OCI-M1 (cell line): ENCODE results near the gene ACBD6.

Source experiments
- DNase-seq: peaks from one replicate; lab custom pipeline; 2025; lab: John Stamatoyannopoulos, UW

ACBD6 gene

DNA sequence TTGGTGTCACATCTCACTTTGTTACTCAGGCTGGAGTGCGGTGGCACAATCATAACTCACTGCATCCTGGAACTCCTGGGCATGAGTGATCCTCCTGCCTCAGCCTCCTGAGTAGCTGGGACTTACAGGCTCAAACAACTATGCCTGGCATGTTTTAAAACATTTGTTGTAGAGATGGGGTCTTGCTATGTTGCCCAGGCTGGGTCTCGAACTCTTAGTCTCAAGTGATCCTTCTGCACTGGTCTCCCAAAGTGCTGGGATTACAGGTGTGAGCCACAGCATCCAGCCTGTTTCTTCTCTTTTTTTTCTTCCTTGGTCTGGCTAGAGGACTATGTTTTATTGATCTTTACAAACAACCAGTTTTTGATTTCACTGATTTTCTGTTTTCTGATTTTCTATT, 207.7 kb downstream of the ACBD6 start:
- DNase-seq = no peak

DNA sequence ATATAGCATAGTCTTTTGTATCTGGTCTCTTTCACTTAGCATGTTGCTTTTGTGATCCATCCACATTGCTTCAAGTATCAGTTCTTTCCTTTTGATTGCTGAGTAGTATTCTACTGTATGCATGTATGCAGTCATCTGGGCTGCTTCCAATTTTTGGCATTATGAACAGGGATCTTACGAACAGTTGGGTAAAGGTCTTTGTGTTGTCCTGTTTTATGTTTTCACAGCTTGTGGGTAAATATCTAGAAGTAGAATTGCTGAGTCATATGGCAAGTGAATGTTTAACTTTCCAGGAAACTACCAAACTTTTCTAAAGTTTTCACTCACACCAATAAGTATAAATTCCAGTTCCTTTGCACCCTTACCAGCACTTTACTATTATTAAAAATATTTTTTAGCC, 211.4 kb downstream of the ACBD6 start:
- peak; percentile 29 for DNase-seq

- no peak for DNase-seq
These were observed 211.9 kb downstream of the ACBD6 start for GRCh38 chr1:180290265-180291001.

DNA sequence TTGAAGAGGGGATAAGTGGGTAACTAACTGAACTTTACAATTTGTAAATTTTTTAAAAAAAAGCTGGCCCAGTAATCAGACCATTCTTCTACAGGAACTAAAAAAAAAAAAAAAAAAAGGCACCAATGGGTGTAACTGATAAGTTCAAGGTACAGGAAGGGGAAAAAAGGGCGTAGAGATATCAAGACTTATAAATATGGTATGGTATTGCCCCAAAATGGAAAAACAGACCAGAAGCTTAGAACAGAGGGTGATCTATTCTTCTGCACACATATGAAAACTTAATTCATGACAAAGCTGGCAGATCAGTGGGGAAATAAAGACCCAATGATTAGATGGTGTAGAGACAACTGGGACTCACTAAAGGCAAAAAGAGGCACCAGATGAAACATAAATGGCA, 213.4 kb downstream of the ACBD6 start:
- peak; percentile 37 for DNase-seq

GRCh38 chr1:180287988-180288705, 214.2 kb downstream of the ACBD6 start:
- DNase-seq = no peak

GRCh38 chr1:180286417-180286816, 216.0 kb downstream of the ACBD6 start:
- DNase-seq = no peak

- no peak for DNase-seq
These were observed 219.3 kb downstream of the ACBD6 start for GRCh38 chr1:180283098-180283497.

GRCh38 chr1:180282401-180283044, 219.9 kb downstream of the ACBD6 start:
- DNase-seq = no peak

DNA sequence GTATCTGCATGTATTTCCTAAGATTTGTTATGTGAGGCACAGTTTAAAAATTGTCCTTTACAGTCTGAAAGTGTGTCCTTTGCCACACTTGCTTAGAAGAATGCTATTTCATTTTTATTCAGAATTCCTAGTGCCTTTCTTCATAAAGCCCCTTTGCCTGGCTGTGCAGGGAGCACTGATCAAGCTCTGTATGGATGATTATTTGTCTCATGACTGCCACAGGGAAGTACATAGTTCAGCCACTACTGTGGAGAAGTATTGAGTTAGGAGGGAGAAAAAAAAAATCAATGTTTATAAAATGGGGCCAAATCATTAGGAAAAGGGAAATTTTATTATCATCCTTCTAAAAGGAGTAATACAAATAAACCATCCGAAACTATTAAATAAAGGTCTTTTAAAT, 220.9 kb downstream of the ACBD6 start:
- no peak for DNase-seq

GRCh38 chr1:180280617-180281016, 221.8 kb downstream of the ACBD6 start:
- no peak for DNase-seq

- DNase-seq = no peak
These were observed 222.7 kb downstream of the ACBD6 start for GRCh38 chr1:180279651-180280050.

DNA sequence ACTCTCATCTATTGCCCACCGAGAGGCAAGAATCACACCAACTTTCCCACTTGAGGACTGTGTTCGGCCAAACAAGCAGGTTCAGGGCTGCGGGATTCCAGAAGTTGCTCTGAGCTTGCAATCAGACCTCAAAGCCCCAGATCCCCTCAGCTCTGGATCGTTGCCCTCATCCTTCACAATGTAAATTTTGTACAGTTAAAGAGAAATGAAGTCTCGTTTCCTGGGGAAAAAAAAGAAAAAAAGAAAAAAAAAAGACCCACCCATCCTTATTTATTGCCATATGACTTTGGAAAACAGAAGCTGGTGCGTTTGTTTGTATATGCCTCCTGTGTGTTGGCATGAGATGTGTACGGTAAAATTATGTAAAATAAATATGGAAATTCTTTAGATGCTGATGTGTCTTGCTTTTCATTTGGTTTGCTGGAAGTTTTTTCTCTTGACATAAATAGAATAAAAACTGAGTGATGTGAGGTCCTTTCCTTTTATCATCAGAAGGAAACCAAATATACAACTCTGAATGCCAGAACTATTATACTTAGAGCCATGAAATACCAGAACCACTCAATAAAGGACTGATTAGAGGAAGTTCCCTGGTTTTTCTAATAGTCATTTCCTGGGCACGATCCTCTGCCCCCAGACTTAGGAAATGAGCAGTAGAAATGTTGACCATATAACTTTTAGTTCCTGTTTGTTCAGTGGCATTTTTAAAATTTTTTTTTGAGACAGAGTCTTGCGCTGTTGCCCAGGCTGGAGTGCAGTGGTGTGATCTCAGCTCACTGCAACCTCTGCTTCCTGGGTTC, 223.6 kb downstream of the ACBD6 start:
- no peak for DNase-seq

- no peak for DNase-seq
These were observed 224.2 kb downstream of the ACBD6 start for GRCh38 chr1:180278194-180278515.

- no peak for DNase-seq
These were observed 224.7 kb downstream of the ACBD6 start for GRCh38 chr1:180277476-180278193.

GRCh38 chr1:180275726-180276125, 226.7 kb downstream of the ACBD6 start:
- DNase-seq = no peak

DNA sequence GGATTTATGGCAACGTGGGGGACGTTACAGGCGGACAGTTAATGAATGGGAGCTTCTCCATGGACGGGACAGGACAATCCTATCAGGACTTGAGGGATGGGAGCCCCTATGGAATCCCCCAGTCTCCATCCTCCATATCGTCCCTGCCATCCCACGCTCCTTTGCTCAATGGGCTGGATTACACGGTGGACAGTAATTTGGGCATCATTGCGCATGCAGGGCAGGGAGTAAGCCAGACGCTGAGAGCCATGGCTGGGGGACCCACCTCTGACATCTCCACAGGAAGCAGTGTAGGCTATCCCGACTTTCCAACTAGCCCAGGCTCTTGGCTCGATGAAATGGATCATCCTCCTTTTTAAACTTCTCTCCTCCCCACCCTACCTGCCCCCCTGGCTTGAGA, 228.2 kb downstream of the ACBD6 start:
- no peak for DNase-seq

GRCh38 chr1:180273066-180273465, 229.3 kb downstream of the ACBD6 start:
- no peak for DNase-seq

DNA sequence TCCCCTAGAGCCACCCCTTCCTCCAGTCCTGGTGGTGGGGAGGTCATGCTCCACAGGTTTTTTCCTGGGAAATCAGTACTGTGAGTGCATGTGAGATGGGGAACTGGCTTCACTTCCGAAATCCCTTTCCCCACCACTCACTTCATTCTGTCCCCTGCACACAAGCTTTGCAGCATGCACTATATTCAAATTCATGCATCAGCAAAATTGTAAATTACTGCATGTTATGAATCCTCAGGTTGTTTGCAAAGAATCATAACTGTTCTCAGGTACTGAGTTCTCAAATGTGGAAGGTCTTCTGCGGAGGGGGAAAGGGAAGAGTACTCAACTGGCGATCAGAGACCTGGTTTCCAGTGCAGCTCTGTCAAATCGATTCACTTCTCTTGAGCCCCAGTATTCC, 230.0 kb downstream of the ACBD6 start:
- DNase-seq = no peak

GRCh38 chr1:180271272-180272255, 230.8 kb downstream of the ACBD6 start:
- peak; percentile 15 for DNase-seq

- DNase-seq = no peak
These were observed 231.7 kb downstream of the ACBD6 start for GRCh38 chr1:180270530-180271271.
